ENCODE measurements around the gene CCDC30. TPM values are rescaled to one million over a fixed set of nuclear protein-coding genes. Genes with fewer than 3 reads are reported as not detected.
A peak's percentile ranks its signal among the peaks of the same experiment; 100 is the strongest.

The CCDC30 gene
- total and polyA plus RNA-seq, 5 donors from 2014 or later: 0.40 to 6.1 (median 1.3) TPM

- Histone ChIP-seq H3K4me1 (ENCODE audit: control insufficient read depth, insufficient read depth, low read length, poor library complexity, severe bottlenecking) (peaks cover 27% of the 10 kb centered on the region), H3K9me3 (ENCODE audit: control insufficient read depth in 2 of 2, low read length in 2 of 2) (no peaks in the 10 kb centered on the region), H3K4me3 (ENCODE audit: low read depth, low read length) (peak within 1 kb of the TSS; percentile 96), H3K27ac (ENCODE audit: insufficient read depth, low read length, poor library complexity, severe bottlenecking) (peak within 1 kb of the TSS; percentile 99), H3K27me3 (ENCODE audit: control insufficient read depth, insufficient read depth, low read length) (no peaks in the 10 kb centered on the region), H3K36me3 (ENCODE audit: control insufficient read depth, insufficient read depth, low read length) (peaks cover 34% of the 10 kb centered on the region)
- peaks cover 28% of the 10 kb centered on the region for H3K36me3 Mint-ChIP-seq
- peaks cover 21 to 52% (median 35%) of the 10 kb centered on the region in 4 donors for H3K4me1 Mint-ChIP-seq
- no peaks in the 10 kb centered on the region for H3K9me3 Mint-ChIP-seq
- peak within 1 kb of the TSS; percentile 94 to 99 (median 97) for H3K4me3 Mint-ChIP-seq
- DNase-seq (peak; percentile 87 to 94 (median 92)), ATAC-seq (ENCODE audit: low read depth in 2 of 2) (peak; percentile 92 to 93)
- H3K27ac Mint-ChIP-seq: peak within 1 kb of the TSS; percentile 98 to 100 (median 100)
- peaks cover 15% of the 10 kb centered on the region for H3K27me3 Mint-ChIP-seq
These were observed 6.9 kb upstream of the CCDC30 start, which contains the start of the genes PPCS and ZMYND12 for GRCh38 chr1:42456010-42456753. TSS of gene PPCS (plus strand) at chr1:42456543. CDS start at chr1:42456566, 23 bp downstream. TSS of gene ZMYND12 (minus strand) at chr1:42456022. CDS start at chr1:42455997, 25 bp downstream.

- DNase-seq (peak in 2 of 3 donors; percentile 49 to 87), ATAC-seq (ENCODE audit: low read depth in 2 of 2) (peak; percentile 47 to 49)
- peaks cover 29% of the 10 kb centered on the region for H3K36me3 Mint-ChIP-seq
- Histone ChIP-seq H3K4me1 (ENCODE audit: control insufficient read depth, insufficient read depth, low read length, poor library complexity, severe bottlenecking) (peaks cover 27% of the 10 kb centered on the region), H3K36me3 (ENCODE audit: control insufficient read depth, insufficient read depth, low read length) (peaks cover 36% of the 10 kb centered on the region), H3K27ac (ENCODE audit: insufficient read depth, low read length, poor library complexity, severe bottlenecking) (peak overlapping the region; percentile 99), H3K4me3 (ENCODE audit: low read depth, low read length) (peak overlapping the region; percentile 96), H3K27me3 (ENCODE audit: control insufficient read depth, insufficient read depth, low read length) (no peaks in the 10 kb centered on the region), H3K9me3 (ENCODE audit: control insufficient read depth in 2 of 2, low read length in 2 of 2) (no peaks in the 10 kb centered on the region)
- peaks cover 15% of the 10 kb centered on the region for H3K27me3 Mint-ChIP-seq
- H3K27ac Mint-ChIP-seq: peak overlapping the region; percentile 98 to 100 (median 100)
- H3K9me3 Mint-ChIP-seq: no peaks in the 10 kb centered on the region
- peak overlapping the region; percentile 94 to 99 (median 97) for H3K4me3 Mint-ChIP-seq
- H3K4me1 Mint-ChIP-seq: peaks cover 22 to 53% (median 37%) of the 10 kb centered on the region in 4 donors
These were observed 6.4 kb upstream of the CCDC30 start for GRCh38 chr1:42456754-42457089.

- Mint-ChIP-seq H3K36me3 (peaks cover 26% of the 10 kb centered on the region), H3K27ac (no peak overlapping the region), H3K4me3 (peak overlapping the region in 2 of 4 donors; percentile 42 to 71), H3K27me3 (peaks cover 16% of the 10 kb centered on the region), H3K4me1 (peaks cover 19 to 68% (median 50%) of the 10 kb centered on the region in 4 donors), H3K9me3 (no peaks in the 10 kb centered on the region)
- DNase-seq: no peak
- peaks cover 32% of the 10 kb centered on the region for H3K4me1 ChIP-seq (ENCODE audit: control insufficient read depth, insufficient read depth, low read length, poor library complexity, severe bottlenecking)
- H3K36me3 ChIP-seq (ENCODE audit: control insufficient read depth, insufficient read depth, low read length): peaks cover 36% of the 10 kb centered on the region
- no peaks in the 10 kb centered on the region for H3K9me3 ChIP-seq (ENCODE audit: control insufficient read depth in 2 of 2, low read length in 2 of 2)
- H3K27me3 ChIP-seq (ENCODE audit: control insufficient read depth, insufficient read depth, low read length): no peaks in the 10 kb centered on the region
- peak overlapping the region; percentile 48 for H3K27ac ChIP-seq (ENCODE audit: insufficient read depth, low read length, poor library complexity, severe bottlenecking)
- no peak for ATAC-seq (ENCODE audit: low read depth in 2 of 2)
- H3K4me3 ChIP-seq (ENCODE audit: low read depth, low read length): no peak overlapping the region
These were observed 1.9 kb upstream of the CCDC30 start for GRCh38 chr1:42461196-42461595.

DNA sequence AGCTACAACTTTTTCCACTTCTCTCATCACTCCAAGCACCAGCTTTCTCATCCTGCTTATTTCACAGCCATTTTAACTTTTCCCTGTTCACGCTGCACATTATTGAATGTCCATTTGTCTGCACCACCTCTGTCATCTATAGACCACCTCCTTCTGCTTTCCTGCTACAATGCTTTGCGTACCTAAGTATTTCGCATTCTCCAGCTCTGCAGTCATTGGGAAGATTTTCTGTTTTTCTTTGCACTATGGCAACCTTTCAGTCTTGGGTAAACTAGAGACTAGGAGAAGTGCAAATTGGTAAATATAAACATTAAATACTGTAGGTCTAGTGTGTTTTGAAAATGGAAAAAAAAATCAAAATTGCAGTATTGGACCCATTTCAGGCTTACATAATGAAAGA lies 835 bp downstream of the CCDC30 start:
- ATAC-seq (ENCODE audit: low read depth in 2 of 2) (no peak), DNase-seq (no peak)
- Mint-ChIP-seq H3K27ac (peak overlapping the region; percentile 94 to 96 (median 95)), H3K4me1 (peaks cover 5 to 45% (median 36%) of the 10 kb centered on the region in 4 donors), H3K9me3 (no peaks in the 10 kb centered on the region), H3K4me3 (peak overlapping the region in 3 of 4 donors; percentile 79 to 87 (median 85)), H3K36me3 (peaks cover 27% of the 10 kb centered on the region), H3K27me3 (peaks cover 22% of the 10 kb centered on the region)
- H3K4me1 ChIP-seq (ENCODE audit: control insufficient read depth, insufficient read depth, low read length, poor library complexity, severe bottlenecking): peaks cover 13% of the 10 kb centered on the region
- H3K27me3 ChIP-seq (ENCODE audit: control insufficient read depth, insufficient read depth, low read length): no peaks in the 10 kb centered on the region
- peak overlapping the region; percentile 58 for H3K4me3 ChIP-seq (ENCODE audit: low read depth, low read length)
- H3K36me3 ChIP-seq (ENCODE audit: control insufficient read depth, insufficient read depth, low read length): peaks cover 24% of the 10 kb centered on the region
- H3K27ac ChIP-seq (ENCODE audit: insufficient read depth, low read length, poor library complexity, severe bottlenecking): no peak overlapping the region
- H3K9me3 ChIP-seq (ENCODE audit: control insufficient read depth in 2 of 2, low read length in 2 of 2): no peaks in the 10 kb centered on the region

- H3K4me1 Mint-ChIP-seq: peaks cover 5 to 27% (median 22%) of the 10 kb centered on the region in 4 donors
- H3K36me3 Mint-ChIP-seq: peaks cover 11% of the 10 kb centered on the region
- no peak overlapping the region for H3K27ac Mint-ChIP-seq
These were observed 2.9 kb downstream of the CCDC30 start for GRCh38 chr1:42466030-42466429.

DNA sequence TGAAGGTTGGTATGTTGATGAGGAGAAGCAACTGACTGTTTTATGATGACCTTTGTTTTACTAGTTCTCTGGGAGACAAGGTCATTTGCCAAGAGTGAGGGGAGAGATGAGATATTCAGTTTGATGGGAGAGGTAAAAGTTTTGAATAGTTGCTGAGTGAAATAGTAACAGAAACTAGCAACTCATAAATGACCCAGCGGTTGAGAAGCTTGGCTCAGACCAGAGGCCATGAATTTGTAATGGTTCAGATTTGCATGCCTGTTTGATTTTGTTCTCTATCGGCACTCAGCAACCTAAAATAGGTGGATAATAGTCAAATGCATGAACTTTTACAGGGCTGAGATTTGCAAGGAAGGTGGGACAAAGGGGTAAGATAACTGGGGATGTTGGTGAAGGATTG lies 6.6 kb downstream of the CCDC30 start:
- no peaks in the 10 kb centered on the region for H3K4me1 ChIP-seq (ENCODE audit: control insufficient read depth, insufficient read depth, low read length, poor library complexity, severe bottlenecking)
- no peaks in the 10 kb centered on the region for H3K36me3 ChIP-seq (ENCODE audit: control insufficient read depth, insufficient read depth, low read length)
- H3K27ac ChIP-seq (ENCODE audit: insufficient read depth, low read length, poor library complexity, severe bottlenecking): no peak overlapping the region
- DNase-seq (no peak), ATAC-seq (ENCODE audit: low read depth in 2 of 2) (no peak)
- Mint-ChIP-seq H3K4me3 (no peak overlapping the region), H3K27ac (no peak overlapping the region), H3K27me3 (peaks cover 7% of the 10 kb centered on the region), H3K9me3 (peaks cover 0 to 2% (median 0%) of the 10 kb centered on the region in 7 donors), H3K36me3 (peaks cover 13% of the 10 kb centered on the region), H3K4me1 (peaks cover 0 to 2% (median under 1%) of the 10 kb centered on the region in 4 donors)
- H3K4me3 ChIP-seq (ENCODE audit: low read depth, low read length): no peak overlapping the region
- no peaks in the 10 kb centered on the region for H3K9me3 ChIP-seq (ENCODE audit: control insufficient read depth in 2 of 2, low read length in 2 of 2)
- H3K27me3 ChIP-seq (ENCODE audit: control insufficient read depth, insufficient read depth, low read length): no peaks in the 10 kb centered on the region

More at GRCh38 chr1:42466030-42466429, 2.9 kb downstream of the CCDC30 start:
- H3K9me3 ChIP-seq (ENCODE audit: control insufficient read depth in 2 of 2, low read length in 2 of 2): no peaks in the 10 kb centered on the region
- Mint-ChIP-seq H3K9me3 (peaks cover 0 to 2% (median 0%) of the 10 kb centered on the region in 7 donors), H3K27me3 (peaks cover 18% of the 10 kb centered on the region), H3K4me3 (no peak overlapping the region)
- no peak overlapping the region for H3K4me3 ChIP-seq (ENCODE audit: low read depth, low read length)
- no peak overlapping the region for H3K27ac ChIP-seq (ENCODE audit: insufficient read depth, low read length, poor library complexity, severe bottlenecking)
- DNase-seq (no peak), ATAC-seq (ENCODE audit: low read depth in 2 of 2) (no peak)
- H3K36me3 ChIP-seq (ENCODE audit: control insufficient read depth, insufficient read depth, low read length): peaks cover 3% of the 10 kb centered on the region
- H3K4me1 ChIP-seq (ENCODE audit: control insufficient read depth, insufficient read depth, low read length, poor library complexity, severe bottlenecking): peaks cover 13% of the 10 kb centered on the region
- H3K27me3 ChIP-seq (ENCODE audit: control insufficient read depth, insufficient read depth, low read length): no peaks in the 10 kb centered on the region

DNA sequence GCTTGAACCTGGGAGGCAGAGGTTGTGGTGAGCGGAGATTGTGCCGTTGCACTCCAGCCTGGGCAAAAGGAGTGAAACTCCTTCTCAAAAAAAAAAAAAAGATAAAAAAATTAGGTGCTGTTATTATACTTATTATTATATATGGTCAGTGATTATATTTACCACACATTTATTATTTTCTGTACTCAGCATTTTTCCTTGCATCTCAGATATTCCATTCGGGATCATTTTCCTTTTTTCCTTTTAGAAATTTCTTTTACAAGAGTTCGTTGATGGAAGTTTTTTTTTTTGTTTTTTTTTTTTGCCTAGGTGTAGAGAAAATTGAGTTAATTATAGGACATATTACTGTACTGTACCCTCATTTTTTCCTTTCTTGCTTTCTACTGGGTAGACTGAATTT lies 13.5 kb downstream of the CCDC30 start:
- no peaks in the 10 kb centered on the region for H3K36me3 ChIP-seq (ENCODE audit: control insufficient read depth, insufficient read depth, low read length)
- no peaks in the 10 kb centered on the region for H3K4me1 ChIP-seq (ENCODE audit: control insufficient read depth, insufficient read depth, low read length, poor library complexity, severe bottlenecking)
- Mint-ChIP-seq H3K4me1 (no peaks in the 10 kb centered on the region), H3K4me3 (no peak overlapping the region), H3K9me3 (no peaks in the 10 kb centered on the region), H3K27ac (no peak overlapping the region), H3K36me3 (peaks cover 12% of the 10 kb centered on the region), H3K27me3 (no peaks in the 10 kb centered on the region)
- no peaks in the 10 kb centered on the region for H3K27me3 ChIP-seq (ENCODE audit: control insufficient read depth, insufficient read depth, low read length)
- no peak overlapping the region for H3K27ac ChIP-seq (ENCODE audit: insufficient read depth, low read length, poor library complexity, severe bottlenecking)
- DNase-seq (no peak), ATAC-seq (ENCODE audit: low read depth in 2 of 2) (no peak)
- no peak overlapping the region for H3K4me3 ChIP-seq (ENCODE audit: low read depth, low read length)
- no peaks in the 10 kb centered on the region for H3K9me3 ChIP-seq (ENCODE audit: control insufficient read depth in 2 of 2, low read length in 2 of 2)
